GM21447 (cell line): ENCODE results near the gene CTSZ.
"Not testable (repeated sequence)": the region's sequence is repeated elsewhere in the genome, so short reads cannot be mapped to it uniquely, and the experiment has no call there.

Experiments
- ATAC-seq: cut with Tn5 transposase; IDR thresholded peaks from one replicate; pipeline ENCODE4 v1.9.1; 2021; ENCODE audit not compliant: unreplicated experiment

CTSZ gene

DNA sequence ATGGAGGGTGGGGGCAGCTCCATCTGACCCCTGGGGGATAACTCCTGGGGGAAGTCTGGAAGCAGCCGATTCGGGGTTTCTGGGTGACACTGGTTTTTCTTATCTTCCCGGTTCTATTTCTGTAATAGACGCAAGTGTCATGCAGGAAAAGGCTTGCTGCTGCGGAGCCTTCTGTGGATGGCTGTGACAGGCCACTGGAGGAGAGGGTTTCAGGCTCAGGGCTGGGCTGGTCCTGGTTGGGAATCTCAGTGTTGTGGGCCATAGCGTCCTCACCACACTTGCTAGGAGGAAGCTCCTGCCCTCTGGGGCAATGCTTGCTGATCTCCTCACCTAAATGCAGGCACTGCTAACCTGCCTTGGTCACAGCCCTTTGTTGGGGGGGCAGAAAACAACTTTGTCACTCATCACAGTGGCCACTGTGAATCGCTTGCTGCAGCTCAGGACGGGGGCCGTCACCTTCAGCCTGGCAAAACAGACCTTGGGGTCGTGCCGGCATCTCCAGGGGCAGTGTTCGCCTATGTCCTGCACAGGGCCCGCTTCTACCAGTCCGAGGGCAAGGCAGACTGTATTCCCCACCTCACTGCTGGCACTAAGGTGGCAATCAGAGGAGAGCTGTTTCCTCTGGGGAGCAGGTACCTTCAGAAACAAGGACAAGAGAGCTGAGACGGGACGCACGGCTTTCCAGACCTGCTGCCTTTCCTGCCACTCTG lies 7.8 kb upstream of the CTSZ start:
- no peak for ATAC-seq

- no peak for ATAC-seq
Observed at GRCh38 chr20:59013959-59014608, 7.0 kb upstream of the CTSZ start.

DNA sequence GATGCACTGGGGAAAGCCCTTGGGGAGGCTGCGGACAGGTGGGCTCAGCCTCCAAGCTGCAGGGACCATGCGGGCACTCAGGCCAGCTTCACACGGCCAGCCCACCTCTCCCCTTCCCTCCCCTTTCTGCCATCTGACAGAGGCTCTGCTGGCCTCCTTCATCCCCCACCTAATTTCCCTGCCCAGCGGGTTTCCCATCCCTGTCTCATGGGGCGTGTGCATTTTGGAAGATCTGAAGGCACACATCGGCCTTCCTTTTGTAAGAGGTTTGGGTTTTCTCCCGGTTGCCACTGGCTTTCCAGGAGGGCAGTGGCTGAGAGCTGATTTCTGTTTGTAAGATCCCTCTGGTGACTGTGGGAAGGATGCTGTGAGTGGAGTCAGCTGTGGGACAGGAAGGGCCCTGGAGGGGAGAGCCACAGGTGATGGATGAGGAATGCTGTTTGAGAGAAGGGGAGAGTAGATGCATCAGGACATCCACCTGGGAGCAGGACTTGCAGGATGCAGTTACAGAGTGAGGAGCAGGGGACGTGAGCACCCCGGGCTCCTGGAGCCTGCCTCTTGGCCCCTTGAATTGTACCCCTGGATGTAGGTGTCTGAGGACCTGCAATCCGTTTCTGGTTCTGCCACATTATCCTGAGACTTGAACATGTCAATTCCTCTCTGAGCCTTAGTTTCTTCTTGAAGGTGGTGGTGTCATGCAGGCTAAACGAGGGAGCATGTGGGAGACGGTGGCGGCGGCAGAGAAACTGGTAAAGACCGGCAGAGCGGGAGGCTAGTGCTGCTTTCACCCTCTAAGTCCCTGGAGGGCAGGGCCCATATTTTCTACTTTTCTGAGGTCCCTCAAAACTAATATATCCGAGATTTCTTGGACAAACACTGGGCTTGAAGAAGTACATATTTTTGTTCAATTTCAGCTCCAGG lies 6.2 kb upstream of the CTSZ start:
- ATAC-seq: no peak

GRCh38 chr20:59011874-59012157 lies 4.8 kb upstream of the CTSZ start:
- not testable (repeated sequence) for ATAC-seq

GRCh38 chr20:59010995-59011873 lies 4.2 kb upstream of the CTSZ start:
- ATAC-seq: no peak

- ATAC-seq: no peak
Observed at GRCh38 chr20:59010321-59010994, 3.4 kb upstream of the CTSZ start.

DNA sequence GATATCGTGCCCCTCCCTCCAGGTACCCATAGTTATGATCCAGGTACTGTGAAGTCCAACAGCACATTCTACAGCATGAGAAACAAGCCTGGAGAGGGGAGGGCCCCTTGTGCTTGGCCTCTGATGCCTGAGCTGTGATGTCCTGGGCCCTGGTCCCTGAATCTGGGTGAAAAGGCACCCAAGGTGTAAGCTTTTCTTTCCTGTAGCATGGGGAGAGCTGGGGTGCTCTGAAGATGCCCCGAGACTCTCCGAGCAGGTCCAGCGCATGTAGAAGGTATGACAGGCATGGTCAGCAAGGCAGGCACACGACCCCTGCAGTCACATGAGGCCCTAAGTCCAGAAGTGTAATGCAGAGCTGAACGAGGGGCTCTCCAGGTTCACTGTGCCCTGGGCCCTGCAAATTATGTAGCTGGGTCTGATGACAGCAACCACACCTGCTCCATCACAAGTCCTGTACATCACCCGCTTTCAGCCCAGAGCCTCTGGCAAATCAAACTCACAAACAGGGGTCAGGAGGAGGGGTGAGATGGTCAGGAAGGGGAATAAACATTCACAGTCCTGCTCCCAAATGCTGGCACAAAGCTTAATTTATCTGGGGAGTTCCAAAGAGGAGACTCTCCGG lies 1.8 kb upstream of the CTSZ start:
- ATAC-seq: no peak

DNA sequence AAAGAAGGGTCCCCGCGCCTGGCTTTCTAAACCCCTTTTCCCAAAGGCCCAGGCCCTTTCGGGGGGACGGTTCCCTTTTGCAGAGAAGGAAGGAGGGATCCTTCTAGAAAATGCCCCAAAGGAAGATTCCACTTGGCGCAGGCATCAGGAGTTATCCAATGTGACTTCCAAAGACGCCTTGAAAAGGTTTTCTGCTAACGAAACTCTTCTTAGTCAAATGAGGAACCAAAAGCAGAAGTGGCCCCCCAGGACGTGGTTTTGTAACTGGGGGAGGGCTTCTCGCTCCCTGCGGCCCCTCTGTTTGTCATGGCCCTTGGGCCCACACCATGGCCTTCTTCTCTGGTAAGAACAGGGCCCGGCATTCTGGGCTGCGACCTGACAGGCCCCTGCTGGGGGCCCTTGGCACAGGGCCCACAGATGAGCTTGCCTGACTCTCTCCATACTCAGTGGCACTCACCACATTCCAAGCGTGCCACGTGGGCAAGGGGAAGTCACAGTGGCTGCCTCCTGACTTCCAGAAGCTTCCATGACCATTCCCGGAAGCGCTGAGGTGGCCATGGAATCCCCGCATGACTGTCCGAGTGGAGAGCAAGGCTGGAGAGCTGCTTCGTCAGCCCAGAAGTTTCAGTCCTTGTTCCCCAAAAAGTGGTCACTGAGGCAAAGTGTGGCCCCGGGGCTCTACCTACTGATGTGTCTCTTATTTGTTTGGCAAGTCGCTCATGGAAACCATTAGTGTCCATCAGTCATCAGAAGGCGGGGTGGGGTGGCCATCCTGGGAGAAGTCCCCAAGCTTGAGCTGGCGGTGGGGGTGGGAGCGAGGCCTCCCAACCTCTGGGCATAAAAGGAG lies 834 bp upstream of the CTSZ start:
- ATAC-seq: peak; percentile 33

DNA sequence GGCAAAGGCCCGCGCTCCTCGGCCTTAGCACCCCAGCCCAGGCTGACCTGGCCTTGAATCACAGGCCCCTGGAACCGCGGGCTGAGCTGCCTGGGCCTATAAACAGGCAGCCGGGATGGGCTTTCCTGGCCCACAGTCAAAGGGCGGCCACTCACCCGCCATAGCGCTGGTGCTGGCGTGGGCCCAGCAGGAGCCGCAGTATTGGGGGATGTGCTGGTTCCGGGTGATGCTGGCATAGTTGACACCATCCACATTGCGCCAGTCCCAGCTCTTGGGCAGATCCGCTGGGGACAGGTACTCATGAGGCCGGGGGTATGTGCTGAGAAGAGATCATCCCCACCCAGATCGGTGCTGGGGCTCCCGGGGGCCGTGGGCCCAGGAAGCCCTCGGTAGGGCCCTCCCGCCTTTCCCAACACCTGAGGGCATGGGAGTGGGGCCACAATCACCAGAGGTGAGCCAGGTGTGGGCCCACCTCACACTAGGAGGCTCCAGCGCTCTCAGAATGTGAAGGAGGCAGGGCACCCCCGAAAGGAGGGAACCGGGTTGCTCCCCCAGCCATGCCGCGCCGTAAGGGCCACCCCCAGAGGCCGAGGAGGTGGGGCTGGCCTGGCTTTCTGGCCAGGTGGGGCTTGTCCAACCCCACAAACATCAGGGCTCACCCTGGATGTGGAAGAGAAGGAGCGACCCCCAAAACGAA lies 739 bp downstream of the CTSZ start:
- ATAC-seq: no peak

GRCh38 chr20:59005523-59006166 lies 1.4 kb downstream of the CTSZ start:
- no peak for ATAC-seq

DNA sequence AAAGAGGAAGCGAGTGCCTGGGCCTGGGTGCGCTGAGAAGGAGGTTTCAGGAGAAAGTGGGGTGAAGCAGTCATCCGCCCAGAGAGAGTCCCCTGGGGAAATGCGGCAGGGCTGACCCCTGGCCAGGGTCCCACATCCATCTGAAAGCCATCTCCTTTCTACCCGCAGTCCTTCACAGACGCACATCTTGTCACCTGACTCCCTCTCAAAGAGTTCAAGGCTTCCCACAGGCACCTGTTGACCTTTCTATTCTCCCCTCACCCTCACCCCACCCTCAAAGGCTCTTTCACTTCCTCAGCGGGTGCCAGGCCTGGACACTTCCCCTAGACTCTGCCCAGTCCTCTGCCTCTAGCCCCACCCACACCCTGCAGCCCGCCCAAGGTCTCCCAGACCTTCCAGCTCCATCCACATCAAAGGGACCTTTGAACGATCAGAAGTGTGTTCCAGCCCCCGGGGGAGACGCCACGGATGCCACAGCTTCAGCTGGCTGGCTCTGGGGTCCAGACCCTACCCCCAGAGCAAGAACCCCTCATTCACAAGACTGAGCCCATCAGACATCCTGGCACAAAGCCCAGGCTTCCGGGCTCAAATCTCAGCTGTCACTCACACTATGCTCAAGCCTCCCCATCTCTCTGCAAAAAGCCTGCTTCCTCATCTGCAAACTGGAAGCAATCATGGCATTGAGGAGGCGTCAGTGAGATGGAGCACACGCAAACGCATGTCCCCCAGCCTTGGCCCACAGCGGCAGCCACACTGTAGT lies 2.1 kb downstream of the CTSZ start:
- peak; percentile 58 for ATAC-seq

DNA sequence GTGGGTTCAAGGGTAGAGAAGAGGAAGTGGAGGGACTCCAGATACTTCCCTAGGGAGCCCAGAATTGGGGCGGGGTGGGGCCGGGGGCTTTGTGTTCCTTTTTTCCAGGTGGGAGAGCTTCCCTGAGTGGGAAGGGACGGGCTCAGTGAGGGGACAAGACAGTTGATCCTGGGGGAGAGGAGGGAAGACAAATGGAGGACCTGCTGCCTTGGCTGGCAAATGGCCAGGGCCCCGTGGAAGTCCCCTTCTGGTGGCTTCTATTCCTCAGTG lies 2.6 kb downstream of the CTSZ start:
- ATAC-seq: no peak

DNA sequence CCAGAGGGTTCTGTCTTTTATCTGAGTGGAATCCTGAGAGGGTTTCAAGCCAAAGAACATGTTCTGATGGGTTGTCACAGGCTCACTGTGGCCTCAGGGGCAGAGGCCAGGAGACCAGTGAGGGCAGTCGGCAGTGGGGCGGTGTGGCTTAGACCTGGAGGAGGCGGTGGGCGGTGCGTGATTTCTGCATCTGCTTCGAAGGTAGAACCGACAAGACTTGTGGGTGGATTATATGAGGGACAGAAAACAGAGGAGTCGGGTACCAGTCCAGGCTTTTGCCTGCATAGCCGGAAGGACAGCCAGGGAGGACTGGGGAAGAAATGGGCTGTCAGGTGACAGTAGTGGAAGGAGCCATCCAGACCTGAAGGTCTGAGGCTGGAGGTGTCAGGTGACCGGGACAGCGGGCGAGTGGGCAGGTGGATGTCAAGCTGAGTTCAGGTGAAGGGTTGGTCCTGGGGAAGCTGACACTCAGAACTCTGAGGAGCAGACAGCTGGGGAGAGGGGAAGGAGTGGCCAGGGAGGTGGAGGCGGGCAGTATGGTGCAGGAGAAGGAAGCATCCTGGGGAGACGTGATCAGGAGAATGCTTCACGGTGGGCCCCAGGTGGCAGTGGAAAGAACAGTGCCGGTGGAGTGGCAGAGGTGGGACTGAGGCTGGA lies 3.1 kb downstream of the CTSZ start:
- no peak for ATAC-seq

DNA sequence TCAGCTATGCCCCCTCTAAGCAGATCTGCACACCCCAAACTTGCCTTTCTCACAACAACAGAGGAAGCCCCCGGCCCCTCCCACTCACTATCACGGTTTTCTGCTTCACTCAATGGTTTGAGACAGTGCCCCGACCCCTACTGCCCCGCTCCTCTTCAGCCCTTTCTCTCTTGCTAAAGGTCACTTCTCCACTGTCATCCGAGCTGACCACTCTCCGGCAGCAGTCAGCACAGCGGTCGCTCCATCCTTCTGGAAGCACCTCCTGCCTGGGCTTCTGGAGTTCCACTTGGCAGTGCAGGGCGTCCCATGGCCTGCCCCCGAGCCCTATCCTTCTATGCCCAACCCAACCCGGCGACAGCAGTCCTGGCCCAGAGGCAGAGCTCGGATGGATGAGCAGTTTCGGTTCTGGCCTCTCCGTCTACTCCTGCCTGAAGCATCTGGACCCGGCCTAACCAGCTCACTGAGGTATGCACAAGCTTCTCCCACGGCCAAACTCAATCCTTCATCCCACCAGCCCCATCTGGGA lies 4.1 kb downstream of the CTSZ start:
- ATAC-seq: no peak

DNA sequence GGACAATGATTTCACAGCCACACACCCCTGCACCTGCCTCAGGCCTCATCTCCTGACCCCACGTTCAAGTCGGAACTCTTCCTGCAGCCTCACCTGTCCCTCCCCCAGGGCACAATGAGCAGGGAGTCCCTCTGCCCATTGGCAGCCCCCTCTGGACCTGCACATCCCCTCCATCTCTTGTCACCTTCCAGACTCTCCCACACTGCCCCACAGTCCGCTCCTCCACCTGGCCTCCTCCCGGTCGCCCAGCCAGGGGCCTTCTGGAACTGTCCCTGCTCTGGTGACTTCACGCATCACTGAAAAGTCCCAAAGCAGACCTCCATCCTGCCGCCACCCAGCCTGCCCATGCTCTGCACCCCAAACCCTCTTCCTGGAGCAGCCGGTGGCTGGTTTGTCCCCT lies 4.7 kb downstream of the CTSZ start:
- ATAC-seq: no peak

DNA sequence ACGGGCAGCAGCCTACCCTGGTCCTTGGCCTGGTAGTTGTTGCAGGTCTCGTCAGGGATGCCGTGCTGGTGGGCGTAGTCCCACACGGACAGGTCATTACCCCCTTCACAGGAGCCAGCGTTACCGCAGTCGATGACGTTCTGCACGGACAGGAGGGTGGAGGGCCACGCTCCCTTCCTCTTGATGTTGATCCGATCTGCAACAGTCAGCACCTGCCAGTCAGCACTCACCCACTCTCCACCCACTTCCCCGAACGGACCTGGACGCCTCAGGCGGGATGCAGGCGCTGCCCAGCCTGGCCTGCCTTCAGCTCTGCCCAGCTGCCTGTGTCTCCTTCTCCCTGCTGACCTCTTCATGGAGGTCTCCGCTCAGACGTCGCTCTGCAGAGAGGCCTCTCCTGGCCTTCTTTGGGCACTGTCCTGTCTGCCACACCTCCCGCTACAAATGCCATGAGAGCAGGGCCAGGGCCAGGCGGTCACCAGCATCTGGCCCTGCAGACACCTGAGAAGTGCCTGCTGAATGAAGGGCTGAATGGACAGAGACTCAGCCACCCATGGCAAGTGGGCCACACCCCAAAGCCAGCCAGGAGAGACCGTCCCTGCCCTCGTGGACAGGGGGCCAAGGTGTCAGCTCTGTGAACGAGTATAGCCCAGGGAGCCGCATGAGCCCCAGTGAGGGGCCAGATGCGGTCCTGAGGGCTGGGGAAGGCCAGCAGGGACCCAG lies 5.4 kb downstream of the CTSZ start:
- ATAC-seq: no peak
